Measurements from ENCODE around the gene SVIP. TPM values are rescaled to one million over a fixed set of nuclear protein-coding genes. Genes with fewer than 3 reads are reported as not detected.

SVIP gene
- total RNA-seq, 1 experiment from 2014 or later = 49.9 TPM

DNA sequence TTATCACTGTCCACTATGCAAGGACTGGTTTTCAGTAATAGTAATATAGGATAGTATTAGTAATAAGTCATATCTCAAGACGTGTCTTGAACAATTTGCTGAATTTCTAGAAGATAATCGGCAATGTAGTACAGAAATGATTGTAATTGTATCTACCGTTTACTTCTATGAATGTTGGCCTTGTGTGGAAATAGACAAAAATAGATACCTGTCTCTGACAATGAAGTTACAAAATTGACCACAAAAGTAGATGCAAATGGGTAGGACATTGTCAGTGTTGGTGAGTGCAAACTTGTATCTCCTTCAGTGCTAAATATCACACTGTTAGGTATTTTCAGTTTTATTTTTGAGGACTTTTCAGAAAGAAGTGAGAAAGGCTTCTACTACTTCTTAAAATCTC is 43.1 kb downstream of the SVIP start:
- DNase-seq = no peak
- BruUV-seq (replicated peaks) = no TSS peak
- no peaks in the 10 kb centered on the region for H3K27me3 Mint-ChIP-seq (ENCODE audit: unreplicated experiment)
- no peak overlapping the region for H3K27ac Mint-ChIP-seq (ENCODE audit: unreplicated experiment)
- TF ChIP-seq, protein P1, sequence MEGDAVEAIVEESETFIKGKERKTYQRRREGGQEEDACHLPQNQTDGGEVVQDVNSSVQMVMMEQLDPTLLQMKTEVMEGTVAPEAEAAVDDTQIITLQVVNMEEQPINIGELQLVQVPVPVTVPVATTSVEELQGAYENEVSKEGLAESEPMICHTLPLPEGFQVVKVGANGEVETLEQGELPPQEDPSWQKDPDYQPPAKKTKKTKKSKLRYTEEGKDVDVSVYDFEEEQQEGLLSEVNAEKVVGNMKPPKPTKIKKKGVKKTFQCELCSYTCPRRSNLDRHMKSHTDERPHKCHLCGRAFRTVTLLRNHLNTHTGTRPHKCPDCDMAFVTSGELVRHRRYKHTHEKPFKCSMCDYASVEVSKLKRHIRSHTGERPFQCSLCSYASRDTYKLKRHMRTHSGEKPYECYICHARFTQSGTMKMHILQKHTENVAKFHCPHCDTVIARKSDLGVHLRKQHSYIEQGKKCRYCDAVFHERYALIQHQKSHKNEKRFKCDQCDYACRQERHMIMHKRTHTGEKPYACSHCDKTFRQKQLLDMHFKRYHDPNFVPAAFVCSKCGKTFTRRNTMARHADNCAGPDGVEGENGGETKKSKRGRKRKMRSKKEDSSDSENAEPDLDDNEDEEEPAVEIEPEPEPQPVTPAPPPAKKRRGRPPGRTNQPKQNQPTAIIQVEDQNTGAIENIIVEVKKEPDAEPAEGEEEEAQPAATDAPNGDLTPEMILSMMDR (IDR thresholded peaks at IDR 0.05; ENCODE audit: unreplicated experiment) = no peak
- CTCF ChIA-PET = interaction anchor here (0.5 kb wide), 1 partner anchor 43 kb away, joined by 3 read pairs; no protein-coding TSS in a partner anchor
- intact Hi-C loops (cut with micrococcal nuclease; ENCODE audit: unreplicated experiment) = loop anchor here (5.0 kb wide), 2 partner anchors 244 to 359 kb away; no protein-coding TSS in a partner anchor
- H3K4me1 Mint-ChIP-seq (ENCODE audit: low read depth, unreplicated experiment) = peaks cover 11% of the 10 kb centered on the region
- H3K36me3 Mint-ChIP-seq (ENCODE audit: insufficient read depth, unreplicated experiment) = no peaks in the 10 kb centered on the region
- no peaks in the 10 kb centered on the region for H3K9me3 Mint-ChIP-seq (ENCODE audit: low read depth, unreplicated experiment)
- H3K4me3 Mint-ChIP-seq (ENCODE audit: low read depth, unreplicated experiment) = no peak overlapping the region

GRCh38 chr11:22785251-22785650 is 44.4 kb downstream of the SVIP start:
- TF ChIP-seq, protein P1 (IDR thresholded peaks at IDR 0.05; ENCODE audit: unreplicated experiment) = no peak
- H3K4me3 Mint-ChIP-seq (ENCODE audit: low read depth, unreplicated experiment) = no peak overlapping the region
- intact Hi-C loops (cut with micrococcal nuclease; ENCODE audit: unreplicated experiment) = loop anchor here (5.0 kb wide), 2 partner anchors 243 to 358 kb away; no protein-coding TSS in a partner anchor
- DNase-seq = peak; percentile 9
- no peaks in the 10 kb centered on the region for H3K4me1 Mint-ChIP-seq (ENCODE audit: low read depth, unreplicated experiment)
- CTCF ChIA-PET = interaction anchor here (0.9 kb wide), 1 partner anchor 445 kb away, joined by 4 read pairs; no protein-coding TSS in a partner anchor
- BruUV-seq (replicated peaks) = no TSS peak
- H3K27me3 Mint-ChIP-seq (ENCODE audit: unreplicated experiment) = no peaks in the 10 kb centered on the region
- no peaks in the 10 kb centered on the region for H3K36me3 Mint-ChIP-seq (ENCODE audit: insufficient read depth, unreplicated experiment)
- H3K27ac Mint-ChIP-seq (ENCODE audit: unreplicated experiment) = no peak overlapping the region
- no peaks in the 10 kb centered on the region for H3K9me3 Mint-ChIP-seq (ENCODE audit: low read depth, unreplicated experiment)

GRCh38 chr11:22780952-22781593 is 48.5 kb downstream of the SVIP start:
- H3K4me3 Mint-ChIP-seq (ENCODE audit: low read depth, unreplicated experiment) = no peak overlapping the region
- CTCF ChIA-PET = no interaction called here
- TF ChIP-seq, protein P1 (IDR thresholded peaks at IDR 0.05; ENCODE audit: unreplicated experiment) = no peak
- no peaks in the 10 kb centered on the region for H3K9me3 Mint-ChIP-seq (ENCODE audit: low read depth, unreplicated experiment)
- intact Hi-C loops (cut with micrococcal nuclease; ENCODE audit: unreplicated experiment) = no loop called here
- H3K4me1 Mint-ChIP-seq (ENCODE audit: low read depth, unreplicated experiment) = peaks cover 9% of the 10 kb centered on the region
- no peaks in the 10 kb centered on the region for H3K36me3 Mint-ChIP-seq (ENCODE audit: insufficient read depth, unreplicated experiment)
- no peak for DNase-seq
- no peaks in the 10 kb centered on the region for H3K27me3 Mint-ChIP-seq (ENCODE audit: unreplicated experiment)
- H3K27ac Mint-ChIP-seq (ENCODE audit: unreplicated experiment) = no peak overlapping the region
- no TSS peak for BruUV-seq (replicated peaks)

GRCh38 chr11:22779850-22780249 is 49.8 kb downstream of the SVIP start:
- Mint-ChIP-seq H3K36me3 (ENCODE audit: insufficient read depth, unreplicated experiment) (no peaks in the 10 kb centered on the region), H3K4me3 (ENCODE audit: low read depth, unreplicated experiment) (no peak overlapping the region), H3K27ac (ENCODE audit: unreplicated experiment) (no peak overlapping the region), H3K9me3 (ENCODE audit: low read depth, unreplicated experiment) (no peaks in the 10 kb centered on the region), H3K27me3 (ENCODE audit: unreplicated experiment) (no peaks in the 10 kb centered on the region), H3K4me1 (ENCODE audit: low read depth, unreplicated experiment) (peaks cover 9% of the 10 kb centered on the region)
- CTCF ChIA-PET = no interaction called here
- no peak for DNase-seq
- TF ChIP-seq, protein P1 (IDR thresholded peaks at IDR 0.05; ENCODE audit: unreplicated experiment) = no peak
- intact Hi-C loops (cut with micrococcal nuclease; ENCODE audit: unreplicated experiment) = no loop called here
- no TSS peak for BruUV-seq (replicated peaks)

Measured in Calu3 (cell line).